Nephron progenitor cell (in vitro differentiated cells): ENCODE results near the gene SLC66A1.
A peak's percentile ranks its signal among the peaks of the same experiment; 100 is the strongest.

Source experiments
- DNase-seq: peaks from one replicate; pipeline ENCODE4 v3.0.0; 2021
- H3K27ac Mint-ChIP-seq: 2 replicates; pipeline ENCODE4 v1.8.0; 2021; ENCODE audit warnings: mild to moderate bottlenecking, moderate library complexity, mixed read lengths
- H3K27me3 Mint-ChIP-seq: 2 replicates; pipeline ENCODE4 v1.8.0; 2021; ENCODE audit warnings: mild to moderate bottlenecking, low read depth, mixed read lengths; ENCODE audit not compliant: poor library complexity
- H3K36me3 Mint-ChIP-seq: 2 replicates; pipeline ENCODE4 v1.8.0; 2021; ENCODE audit warnings: low read depth, mixed read lengths
- H3K4me1 Mint-ChIP-seq: 2 replicates; pipeline ENCODE4 v1.8.0; 2021; ENCODE audit warnings: mixed read lengths
- H3K4me3 Mint-ChIP-seq: 2 replicates; pipeline ENCODE4 v1.8.0; 2021; ENCODE audit warnings: mild to moderate bottlenecking, moderate library complexity, mixed read lengths
- H3K9me3 Mint-ChIP-seq: 2 replicates; pipeline ENCODE4 v1.8.0; 2021; ENCODE audit warnings: mild to moderate bottlenecking, moderate library complexity, mixed read lengths
- CTCF ChIP-seq: fragments of 200-600 bp; sonication (generic); IDR thresholded peaks from 2 replicates; pipeline ENCODE4 v1.5.0; 2021; ENCODE audit warnings: antibody characterized with exemption

Gene SLC66A1

GRCh38 chr1:19375631-19376400 lies 63.7 kb downstream of the SLC66A1 start:
- no peaks in the 10 kb centered on the region for H3K9me3 Mint-ChIP-seq
- peaks cover 9% of the 10 kb centered on the region for H3K4me1 Mint-ChIP-seq
- TF ChIP-seq CTCF = no peak
- peaks cover 2% of the 10 kb centered on the region for H3K27me3 Mint-ChIP-seq
- DNase-seq = no peak
- no peak overlapping the region for H3K4me3 Mint-ChIP-seq
- H3K36me3 Mint-ChIP-seq = peaks cover 42% of the 10 kb centered on the region
- peak overlapping the region; percentile 78 for H3K27ac Mint-ChIP-seq

- DNase-seq = no peak
- Mint-ChIP-seq H3K4me1 (peaks cover 5% of the 10 kb centered on the region), H3K4me3 (no peak overlapping the region), H3K9me3 (no peaks in the 10 kb centered on the region), H3K27me3 (peaks cover 2% of the 10 kb centered on the region), H3K27ac (no peak overlapping the region), H3K36me3 (peaks cover 42% of the 10 kb centered on the region)
- TF ChIP-seq CTCF = no peak
Measured at GRCh38 chr1:19376428-19377372, 64.6 kb downstream of the SLC66A1 start.

- Mint-ChIP-seq H3K9me3 (no peaks in the 10 kb centered on the region), H3K27ac (peak overlapping the region; percentile 61), H3K27me3 (peaks cover 2% of the 10 kb centered on the region), H3K4me3 (no peak overlapping the region), H3K36me3 (peaks cover 42% of the 10 kb centered on the region), H3K4me1 (no peaks in the 10 kb centered on the region)
- DNase-seq = no peak
- no peak for TF ChIP-seq CTCF
Measured at GRCh38 chr1:19377812-19378718, 65.9 kb downstream of the SLC66A1 start.
